Activated CD8-positive, alpha-beta memory T cell treated with anti-CD3 and anti-CD28 coated beads for 48 hours (primary cell): ENCODE results near the gene MAP4K2.
A peak's percentile ranks its signal among the peaks of the same experiment; 100 is the strongest.

Source experiments
- DNase-seq, 3 experiments: peaks; one replicate each; pipeline ENCODE4 v3.0.0-alpha.2; 2020; ENCODE audit warnings: low read depth in 2 of 3, low spot score in 2 of 3

The MAP4K2 gene

DNA sequence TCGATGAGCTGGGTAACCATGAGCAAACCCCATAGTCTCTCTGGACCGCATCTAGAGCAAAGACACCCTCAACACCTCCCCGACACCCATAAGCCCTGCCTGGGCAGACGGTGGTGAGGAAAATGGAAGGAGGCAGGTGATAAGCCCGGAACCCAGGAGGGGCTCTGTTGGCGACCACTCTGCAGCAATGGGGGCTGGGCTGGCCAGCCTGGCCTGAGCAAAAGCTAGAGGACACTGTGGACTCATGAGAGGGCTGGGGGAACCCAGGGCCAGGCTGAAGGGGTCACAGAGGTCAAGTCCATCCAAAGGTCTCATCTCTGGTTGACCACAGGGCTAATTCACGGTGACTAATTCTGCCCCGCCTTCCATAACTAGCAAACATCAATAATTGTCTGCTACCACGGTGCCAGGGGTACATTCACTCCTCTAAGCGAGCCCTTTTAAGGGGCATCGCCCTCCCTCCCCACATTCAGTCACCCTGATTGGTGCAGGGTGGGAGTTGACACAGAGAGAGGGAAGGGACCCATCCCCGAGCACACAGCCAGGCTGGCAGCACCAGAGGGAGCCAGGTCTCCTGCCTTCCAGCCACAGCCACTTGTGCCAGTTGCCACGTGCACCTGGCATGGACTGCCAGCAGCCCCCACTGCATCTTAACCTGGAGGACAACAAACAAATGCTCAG is 47.2 kb downstream of the MAP4K2 start:
- DNase-seq: no peak

GRCh38 chr11:64754919-64755662 is 47.9 kb downstream of the MAP4K2 start:
- DNase-seq: no peak

DNA sequence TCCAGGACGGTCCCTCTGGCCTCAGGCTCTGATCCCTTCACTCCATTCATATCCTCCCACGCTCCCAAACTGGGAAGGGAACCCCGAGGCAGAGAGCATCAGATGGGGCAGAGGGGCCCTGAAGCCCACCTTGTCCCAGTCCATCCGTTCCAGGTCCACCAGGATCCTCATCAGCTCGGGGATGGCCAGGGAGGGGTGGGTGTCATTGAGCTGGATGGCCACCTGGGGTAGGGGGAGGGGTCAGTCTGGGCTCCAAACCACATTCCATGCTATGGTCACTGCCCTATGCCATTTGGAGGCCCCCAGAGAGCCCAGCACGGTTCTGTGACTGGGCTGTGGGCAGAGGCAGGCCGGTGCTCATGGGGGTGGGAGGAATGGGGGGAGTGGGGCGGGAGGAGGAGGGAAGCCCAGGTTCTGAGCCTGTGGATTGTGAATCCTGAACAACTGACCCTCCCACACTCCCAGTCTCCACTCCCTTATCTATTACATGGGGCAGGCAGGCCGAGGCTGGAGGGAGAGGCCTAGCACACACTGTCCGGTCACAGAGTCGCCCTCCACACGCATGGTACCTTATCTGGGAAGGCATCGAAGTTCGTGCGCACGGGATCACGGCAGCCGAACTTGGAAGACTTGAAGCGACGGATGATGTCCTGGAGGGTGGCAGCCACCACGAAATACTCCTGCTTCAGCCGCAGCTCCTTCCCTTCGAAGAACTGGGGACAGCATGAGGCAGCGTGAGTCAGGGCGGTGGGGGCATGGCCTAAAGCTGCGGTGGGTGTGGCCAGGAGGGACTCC is 48.7 kb downstream of the MAP4K2 start:
- DNase-seq: no peak

- DNase-seq: no peak
Observed at GRCh38 chr11:64753380-64754123, 49.5 kb downstream of the MAP4K2 start.

- DNase-seq: no peak
Observed at GRCh38 chr11:64753019-64753379, 50.0 kb downstream of the MAP4K2 start.

- DNase-seq: no peak
Observed at GRCh38 chr11:64752175-64752970, 50.6 kb downstream of the MAP4K2 start.

DNA sequence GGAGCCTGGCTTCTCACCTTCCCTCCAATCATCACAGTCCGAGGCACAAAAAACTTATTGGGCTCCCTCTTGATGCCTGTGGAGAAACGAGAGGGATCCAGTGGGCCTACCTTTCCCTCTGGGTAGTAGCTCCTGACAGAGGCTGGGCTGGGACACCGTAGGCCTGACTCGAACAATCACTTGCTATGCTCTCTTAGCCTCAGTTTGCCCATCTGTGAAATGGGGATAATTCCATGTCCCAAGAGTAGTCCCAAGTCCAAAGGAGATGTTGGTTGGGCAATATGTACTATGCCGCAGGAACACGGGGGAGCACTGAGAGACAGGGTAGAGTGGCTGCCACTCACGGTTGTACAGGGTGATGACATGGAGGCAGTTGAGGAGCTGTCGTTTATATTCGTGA is 51.4 kb downstream of the MAP4K2 start:
- DNase-seq: no peak

GRCh38 chr11:64751136-64751535 is 51.9 kb downstream of the MAP4K2 start:
- no peak for DNase-seq

DNA sequence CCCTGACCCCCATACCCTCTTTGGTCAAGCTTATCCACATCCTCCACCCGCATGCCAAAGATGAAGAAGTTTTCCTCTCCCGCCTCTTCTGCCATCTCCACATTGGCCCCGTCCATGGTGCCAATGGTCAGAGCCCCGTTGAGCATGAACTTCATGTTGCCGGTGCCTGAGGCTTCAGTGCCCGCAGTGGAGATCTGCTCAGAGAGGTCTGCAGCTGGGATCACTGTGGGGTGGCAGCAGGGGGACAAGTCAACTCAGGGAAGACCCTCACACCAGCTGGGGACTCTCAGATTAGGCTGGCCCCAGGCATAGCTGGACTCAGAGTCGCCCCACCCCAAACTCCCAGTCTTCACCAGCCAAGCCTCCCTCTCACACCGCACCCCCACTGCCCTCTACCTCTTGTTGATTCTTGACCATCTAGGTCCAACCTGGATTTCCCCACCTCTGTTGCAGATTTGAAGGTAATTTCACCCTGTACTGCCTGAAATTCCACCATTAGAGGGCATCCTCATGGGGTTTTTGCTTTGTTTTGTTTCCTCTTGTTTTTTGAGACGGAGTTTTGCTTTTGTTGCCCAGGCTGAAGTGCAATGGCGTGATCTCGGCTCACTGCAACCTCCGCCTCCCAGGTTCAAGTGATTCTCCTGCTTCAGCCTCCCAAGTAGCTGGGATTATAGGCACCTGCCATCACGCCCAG is 52.5 kb downstream of the MAP4K2 start:
- DNase-seq: no peak

DNA sequence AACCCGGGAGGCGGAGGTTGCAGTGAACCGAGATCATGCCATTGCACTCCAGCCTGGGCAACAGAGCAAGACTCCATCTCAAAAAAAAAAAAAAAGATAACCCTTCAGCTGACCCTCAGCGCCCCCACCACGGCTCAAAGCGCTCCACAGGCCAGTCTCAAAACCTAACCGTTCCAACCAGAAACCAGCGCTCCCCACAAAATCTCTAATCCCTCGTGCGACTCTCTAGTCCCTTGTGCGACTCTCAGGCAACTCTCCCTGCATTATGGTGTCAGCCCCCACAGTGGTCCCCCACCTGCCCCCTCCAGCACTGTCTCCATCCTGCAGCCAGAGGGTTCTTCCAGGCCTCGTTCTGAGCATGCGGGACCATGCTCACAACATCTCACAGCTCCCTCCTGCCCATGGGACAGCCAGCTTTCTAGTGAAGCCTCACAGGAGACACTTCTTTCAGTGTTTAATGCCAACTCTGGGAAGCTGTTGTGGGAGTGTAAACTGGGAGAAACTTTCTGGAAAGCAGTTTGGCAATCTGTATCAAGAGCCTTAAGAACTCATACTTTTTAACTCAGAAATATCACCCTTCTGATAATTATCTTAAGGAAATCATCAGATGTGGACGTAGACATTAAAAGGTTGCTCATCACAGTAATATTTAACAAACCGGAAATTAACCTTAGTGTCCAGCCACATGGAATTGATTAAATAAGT is 54.9 kb downstream of the MAP4K2 start:
- DNase-seq: no peak

DNA sequence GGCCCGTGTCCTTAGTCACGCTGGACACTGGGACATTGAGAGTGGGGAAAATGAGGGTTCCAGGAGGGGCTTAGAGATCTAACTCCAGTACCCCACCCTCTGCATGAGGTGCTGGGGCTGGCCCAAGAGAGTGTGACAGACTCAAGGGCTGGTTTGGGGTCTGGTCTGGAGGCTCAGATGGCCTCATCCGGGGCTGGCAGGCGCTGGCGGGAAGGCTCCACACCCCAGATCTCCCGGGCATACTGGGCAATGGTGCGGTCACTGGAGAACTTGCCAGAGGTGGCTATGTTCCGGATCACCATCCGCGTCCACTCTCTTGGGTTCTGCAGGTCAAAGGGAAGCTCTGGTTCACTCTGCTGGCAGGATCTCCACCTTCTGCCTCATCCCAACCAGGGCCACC is 56.5 kb downstream of the MAP4K2 start:
- DNase-seq: no peak

- DNase-seq: peak in 1 of 3 experiments; percentile 51
Observed at GRCh38 chr11:64745521-64746328, 57.3 kb downstream of the MAP4K2 start.

DNA sequence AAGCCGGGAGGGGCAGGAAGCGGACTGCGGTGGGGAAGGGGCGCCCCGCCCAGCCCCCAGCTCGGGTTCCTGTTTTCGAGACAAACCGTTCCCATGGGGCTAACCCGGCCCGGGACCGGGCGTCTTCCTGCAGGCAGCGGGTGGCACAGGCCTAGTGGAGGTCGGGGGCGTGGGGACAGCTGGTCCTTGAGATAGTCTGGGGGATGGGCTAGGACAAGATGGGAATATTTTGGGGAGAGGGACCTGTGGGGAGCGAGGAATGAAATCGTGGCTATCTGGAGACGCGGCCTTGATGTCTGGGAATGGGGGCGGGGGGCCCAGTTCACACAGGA is 57.9 kb downstream of the MAP4K2 start:
- no peak for DNase-seq

GRCh38 chr11:64744544-64745188 is 58.3 kb downstream of the MAP4K2 start:
- DNase-seq: no peak

GRCh38 chr11:64743591-64744543 is 59.1 kb downstream of the MAP4K2 start, which contains the start of gene RASGRP2:
Gene RASGRP2, minus strand, starts transcription at chr11:64744142. Its CDS starts 1,276 bp downstream, at chr11:64742866.
- peak in 2 of 3 experiments; percentile 77 to 78 for DNase-seq

DNA sequence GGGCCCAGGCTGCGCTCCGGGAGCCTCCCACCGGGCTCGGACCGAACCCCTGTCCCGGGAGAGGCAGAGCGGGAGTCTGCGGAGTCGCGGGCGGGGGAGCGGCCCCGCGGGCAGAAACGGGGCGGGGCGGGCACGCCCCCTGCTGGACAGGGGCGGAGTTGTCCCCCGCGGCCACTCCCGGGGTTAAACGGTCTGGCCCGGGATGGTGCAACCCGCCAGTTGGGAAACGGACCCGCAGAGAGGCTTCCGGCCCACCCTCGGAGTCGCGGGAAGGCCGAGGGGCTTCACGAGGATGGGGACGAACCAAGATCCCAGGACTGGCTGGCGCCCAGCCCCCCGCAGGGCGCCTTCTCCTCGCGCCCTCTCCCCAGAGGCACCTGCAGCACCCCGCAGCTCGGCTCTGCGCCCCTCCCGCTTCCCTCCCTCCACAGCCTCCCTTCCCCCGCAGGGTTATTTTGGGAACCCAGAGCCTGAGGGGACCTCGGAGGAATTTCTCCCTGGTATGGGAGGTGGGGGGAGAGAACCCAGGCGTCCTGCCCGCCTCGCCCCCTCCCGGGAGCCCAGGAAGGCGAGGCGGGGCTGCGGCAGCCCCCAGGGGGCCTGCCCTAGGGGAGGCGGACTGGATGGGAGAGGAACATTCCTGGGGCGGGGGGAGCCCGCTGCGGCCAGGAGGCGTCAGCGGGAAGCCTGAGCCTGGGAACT is 60.0 kb downstream of the MAP4K2 start:
- peak; percentile 59 to 82 (median 75) for DNase-seq
